ENCODE data around the gene AKR1D1.

The AKR1D1 gene

DNA sequence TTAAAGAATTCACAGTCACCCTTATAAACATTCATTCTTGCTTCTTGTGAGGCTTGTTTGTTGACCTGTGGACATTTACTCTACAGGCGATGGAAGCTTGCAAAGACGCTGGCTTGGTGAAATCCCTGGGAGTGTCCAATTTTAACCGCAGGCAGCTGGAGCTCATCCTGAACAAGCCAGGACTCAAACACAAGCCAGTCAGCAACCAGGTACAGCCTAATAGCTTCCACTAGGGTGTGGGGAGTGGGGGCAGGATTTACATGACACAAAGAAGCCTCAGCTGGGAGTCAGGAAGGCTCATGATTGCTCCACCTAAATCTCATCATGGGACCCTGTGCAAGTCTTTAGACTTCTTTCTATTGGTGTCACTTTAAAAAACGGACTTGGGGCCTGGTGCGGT, 29.0 kb downstream of the AKR1D1 start:
- ChIA-PET CTCF (no interaction called here), POLR2A (no interaction called here)
- TF ChIP-seq CTBP1 (IDR thresholded peaks at IDR 0.05; ENCODE audit: borderline replicate concordance) (no peak), FOXA1 (IDR thresholded peaks at IDR 0.05) (no peak)
- no peak for DNase-seq (ENCODE audit: extremely low spot score)

GRCh38 chr7:138115047-138115446, 38.8 kb downstream of the AKR1D1 start:
- TF ChIP-seq PKNOX1 (IDR thresholded peaks at IDR 0.05) = no peak
- no peak for TF ChIP-seq NFRKB (IDR thresholded peaks at IDR 0.05)
- TF ChIP-seq LEF1 (IDR thresholded peaks at IDR 0.05; ENCODE audit: borderline replicate concordance) = no peak
- no peak for TF ChIP-seq FOXK2 (IDR thresholded peaks at IDR 0.05)
- TF ChIP-seq BHLHE40 (IDR thresholded peaks at IDR 0.05; ENCODE audit: borderline replicate concordance) = no peak
- TF ChIP-seq SUZ12 (IDR thresholded peaks at IDR 0.05) = no peak
- TF ChIP-seq FOXA1 (IDR thresholded peaks at IDR 0.05) = no peak
- no peak for TF ChIP-seq FOXM1 (IDR thresholded peaks at IDR 0.05; ENCODE audit: borderline replicate concordance)
- no peak for TF ChIP-seq HDGF (IDR thresholded peaks at IDR 0.05; ENCODE audit: borderline replicate concordance)
- TF ChIP-seq L3MBTL2 (conservative IDR thresholded peaks at IDR 0.05) = no peak
- no peak for TF ChIP-seq SP1 (IDR thresholded peaks at IDR 0.05)
- TF ChIP-seq TARDBP (IDR thresholded peaks at IDR 0.05) = no peak
- no peak for TF ChIP-seq ELF4 (IDR thresholded peaks at IDR 0.05)
- TF ChIP-seq ZNF384 (IDR thresholded peaks at IDR 0.05) = no peak
- TF ChIP-seq CTBP1 (IDR thresholded peaks at IDR 0.05; ENCODE audit: borderline replicate concordance) = no peak
- no peak for TF ChIP-seq ARNT (IDR thresholded peaks at IDR 0.05)
- CTCF ChIA-PET = no interaction called here
- POLR2A ChIA-PET = no interaction called here
- DNase-seq (ENCODE audit: extremely low spot score) = no peak

- CTCF ChIA-PET = no interaction called here
- POLR2A ChIA-PET = no interaction called here
- DNase-seq (ENCODE audit: extremely low spot score) = no peak
- TF ChIP-seq FOXK2 (IDR thresholded peaks at IDR 0.05) (no peak), LEF1 (IDR thresholded peaks at IDR 0.05; ENCODE audit: borderline replicate concordance) (no peak), CTBP1 (IDR thresholded peaks at IDR 0.05; ENCODE audit: borderline replicate concordance) (no peak), ZNF384 (IDR thresholded peaks at IDR 0.05) (no peak), HDGF (IDR thresholded peaks at IDR 0.05; ENCODE audit: borderline replicate concordance) (no peak), L3MBTL2 (conservative IDR thresholded peaks at IDR 0.05) (no peak), SP1 (IDR thresholded peaks at IDR 0.05) (no peak), FOXM1 (IDR thresholded peaks at IDR 0.05; ENCODE audit: borderline replicate concordance) (no peak), ARNT (IDR thresholded peaks at IDR 0.05) (no peak), FOXA1 (IDR thresholded peaks at IDR 0.05) (no peak), BHLHE40 (IDR thresholded peaks at IDR 0.05; ENCODE audit: borderline replicate concordance) (no peak), NFRKB (IDR thresholded peaks at IDR 0.05) (no peak)
Measured at GRCh38 chr7:138116141-138116540, 39.9 kb downstream of the AKR1D1 start.

GRCh38 chr7:138116892-138117291, 40.6 kb downstream of the AKR1D1 start:
- POLR2A ChIA-PET = no interaction called here
- TF ChIP-seq TARDBP (IDR thresholded peaks at IDR 0.05) (no peak), SUZ12 (IDR thresholded peaks at IDR 0.05) (no peak), BHLHE40 (IDR thresholded peaks at IDR 0.05; ENCODE audit: borderline replicate concordance) (no peak), FOXM1 (IDR thresholded peaks at IDR 0.05; ENCODE audit: borderline replicate concordance) (no peak), L3MBTL2 (conservative IDR thresholded peaks at IDR 0.05) (no peak), FOXK2 (IDR thresholded peaks at IDR 0.05) (no peak)
- CTCF ChIA-PET = no interaction called here
- DNase-seq (ENCODE audit: extremely low spot score) = no peak

GRCh38 chr7:138120140-138120827, 44.0 kb downstream of the AKR1D1 start:
- CTCF ChIA-PET = no interaction called here
- POLR2A ChIA-PET = no interaction called here
- DNase-seq (ENCODE audit: extremely low spot score) = no peak
- TF ChIP-seq L3MBTL2 (conservative IDR thresholded peaks at IDR 0.05) = no peak
- TF ChIP-seq HDGF (IDR thresholded peaks at IDR 0.05; ENCODE audit: borderline replicate concordance) = no peak
- TF ChIP-seq SUZ12 (IDR thresholded peaks at IDR 0.05) = no peak
- no peak for TF ChIP-seq CTBP1 (IDR thresholded peaks at IDR 0.05; ENCODE audit: borderline replicate concordance)
- no peak for TF ChIP-seq ZNF384 (IDR thresholded peaks at IDR 0.05)
- no peak for TF ChIP-seq ARNT (IDR thresholded peaks at IDR 0.05)
- no peak for TF ChIP-seq LEF1 (IDR thresholded peaks at IDR 0.05; ENCODE audit: borderline replicate concordance)

GRCh38 chr7:138122162-138122561, 45.9 kb downstream of the AKR1D1 start:
- TF ChIP-seq ZNF384 (IDR thresholded peaks at IDR 0.05) (no peak), L3MBTL2 (conservative IDR thresholded peaks at IDR 0.05) (no peak), CTBP1 (IDR thresholded peaks at IDR 0.05; ENCODE audit: borderline replicate concordance) (no peak), FOXA1 (IDR thresholded peaks at IDR 0.05) (no peak), SP1 (IDR thresholded peaks at IDR 0.05) (no peak), LEF1 (IDR thresholded peaks at IDR 0.05; ENCODE audit: borderline replicate concordance) (no peak), HDGF (IDR thresholded peaks at IDR 0.05; ENCODE audit: borderline replicate concordance) (no peak), NFRKB (IDR thresholded peaks at IDR 0.05) (no peak), TARDBP (IDR thresholded peaks at IDR 0.05) (no peak), FOXM1 (IDR thresholded peaks at IDR 0.05; ENCODE audit: borderline replicate concordance) (no peak), BHLHE40 (IDR thresholded peaks at IDR 0.05; ENCODE audit: borderline replicate concordance) (no peak), ELF4 (IDR thresholded peaks at IDR 0.05) (no peak), PKNOX1 (IDR thresholded peaks at IDR 0.05) (no peak), SUZ12 (IDR thresholded peaks at IDR 0.05) (no peak), ARNT (IDR thresholded peaks at IDR 0.05) (no peak)
- CTCF ChIA-PET = no interaction called here
- no peak for DNase-seq (ENCODE audit: extremely low spot score)
- POLR2A ChIA-PET = no interaction called here

DNA sequence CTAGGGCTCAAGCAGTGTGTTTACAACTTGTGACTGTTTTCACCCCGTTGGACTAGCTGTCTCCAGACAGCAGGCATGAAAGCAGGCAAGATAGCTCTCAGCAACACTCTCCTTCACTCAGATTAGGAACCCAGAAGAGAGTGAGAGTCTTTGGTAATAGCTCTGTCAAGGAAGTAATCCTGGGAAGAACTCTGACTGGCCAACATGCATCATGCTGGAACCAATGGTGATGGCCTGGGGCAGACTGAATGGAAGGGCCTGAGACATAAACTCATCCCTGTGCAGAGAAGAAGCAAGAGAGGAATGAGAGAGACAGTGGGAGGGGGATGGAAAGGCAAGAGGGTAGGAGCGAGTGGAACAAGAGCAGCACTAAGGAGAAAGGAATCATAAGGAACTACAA, 48.9 kb downstream of the AKR1D1 start:
- ChIA-PET POLR2A (no interaction called here), CTCF (interaction anchor here (0.5 to 0.6 kb wide), 2 partner anchors 61 to 324 kb away, joined by 3 read pairs; no protein-coding TSS in a partner anchor)
- TF ChIP-seq ARNT (IDR thresholded peaks at IDR 0.05) (no peak), SUZ12 (IDR thresholded peaks at IDR 0.05) (no peak)
- no peak for DNase-seq (ENCODE audit: extremely low spot score)
